AG20443 (cell line): ENCODE results near the gene EIPR1.

Source experiments
- DNase-seq: peaks from one replicate; pipeline ENCODE4 v3.0.0; 2012; ENCODE audit warnings: low spot score, mixed read lengths

Gene EIPR1

DNA sequence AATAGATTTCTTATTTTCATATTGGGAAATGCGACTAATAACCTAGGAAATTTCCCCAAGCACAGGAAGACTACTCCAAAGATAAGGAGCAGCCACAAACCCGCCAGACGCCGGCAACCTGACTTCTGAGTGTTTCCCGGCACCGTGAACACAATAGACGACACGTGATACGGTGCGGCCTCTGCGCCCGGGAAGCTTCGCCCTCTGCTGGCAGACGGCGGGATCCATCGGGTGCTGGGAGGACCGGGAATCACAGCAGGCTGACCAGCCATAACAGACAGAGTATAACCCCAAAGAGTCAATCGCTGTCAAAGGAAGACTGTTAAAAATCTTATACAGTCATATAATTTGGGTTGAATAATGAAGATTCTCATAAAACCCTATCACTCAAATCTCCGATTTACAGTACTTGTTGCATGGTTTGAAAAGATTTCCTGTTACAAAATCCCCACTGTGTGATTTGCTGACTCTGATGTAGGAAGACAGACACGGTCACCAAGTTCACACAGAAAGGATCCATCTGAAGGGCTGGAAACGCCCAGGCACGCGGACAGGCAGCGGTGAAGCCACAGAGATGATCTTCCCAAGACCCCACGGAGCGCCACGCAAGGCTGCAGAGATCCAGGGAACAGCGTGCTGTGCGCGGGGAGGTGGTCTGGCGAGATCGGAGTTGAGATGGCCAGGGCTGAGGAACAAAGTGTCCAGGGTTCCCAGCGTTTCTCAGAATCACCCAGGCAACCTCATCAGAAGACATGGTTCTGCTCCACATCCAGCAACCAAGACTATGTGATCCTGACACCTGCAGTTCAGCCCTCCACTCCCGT lies 73.8 kb downstream of the EIPR1 start:
- DNase-seq = peak; percentile 96

DNA sequence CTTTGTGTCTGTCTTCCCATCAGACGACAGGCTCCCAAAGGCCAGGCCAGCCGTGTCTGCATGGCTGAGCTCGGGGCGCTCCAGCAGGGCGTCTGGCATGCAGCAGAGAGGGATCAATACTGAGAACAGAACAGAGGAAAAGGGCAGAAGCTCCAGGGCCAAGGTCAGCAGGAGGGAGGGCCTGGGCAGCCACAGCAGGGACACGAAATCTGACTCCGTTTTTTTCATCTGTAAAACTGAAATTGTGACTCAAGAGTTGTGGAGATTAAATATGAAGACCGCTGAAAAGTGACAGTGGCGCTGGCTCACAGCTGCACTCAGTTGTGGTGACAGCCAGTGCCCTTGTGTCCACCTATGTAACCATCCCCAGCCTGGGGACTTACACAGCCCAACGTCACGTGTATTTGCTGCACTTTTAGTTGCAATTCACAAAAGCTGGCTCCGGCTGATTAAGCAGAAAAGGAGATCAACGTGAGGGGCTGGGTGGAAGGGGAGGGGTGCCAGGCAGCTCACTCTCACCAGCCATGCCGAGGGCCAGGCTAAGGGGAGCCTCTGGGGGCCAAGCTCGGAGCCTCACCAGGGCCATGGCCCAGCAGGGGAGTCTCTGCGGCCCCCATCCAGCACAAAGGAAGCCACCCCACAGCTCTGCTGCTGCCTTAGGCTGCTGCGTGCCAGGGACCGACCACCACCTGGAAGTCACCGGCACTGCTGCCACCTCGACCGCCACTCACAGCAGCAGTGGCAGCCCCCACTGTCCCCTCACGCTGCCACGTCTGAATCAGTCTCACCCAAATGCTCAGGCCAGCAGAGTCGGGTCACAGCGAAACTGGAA lies 74.7 kb downstream of the EIPR1 start:
- no peak for DNase-seq

GRCh38 chr2:3302421-3302750 lies 75.2 kb downstream of the EIPR1 start:
- DNase-seq = no peak

GRCh38 chr2:3301001-3301400 lies 76.6 kb downstream of the EIPR1 start:
- no peak for DNase-seq

DNA sequence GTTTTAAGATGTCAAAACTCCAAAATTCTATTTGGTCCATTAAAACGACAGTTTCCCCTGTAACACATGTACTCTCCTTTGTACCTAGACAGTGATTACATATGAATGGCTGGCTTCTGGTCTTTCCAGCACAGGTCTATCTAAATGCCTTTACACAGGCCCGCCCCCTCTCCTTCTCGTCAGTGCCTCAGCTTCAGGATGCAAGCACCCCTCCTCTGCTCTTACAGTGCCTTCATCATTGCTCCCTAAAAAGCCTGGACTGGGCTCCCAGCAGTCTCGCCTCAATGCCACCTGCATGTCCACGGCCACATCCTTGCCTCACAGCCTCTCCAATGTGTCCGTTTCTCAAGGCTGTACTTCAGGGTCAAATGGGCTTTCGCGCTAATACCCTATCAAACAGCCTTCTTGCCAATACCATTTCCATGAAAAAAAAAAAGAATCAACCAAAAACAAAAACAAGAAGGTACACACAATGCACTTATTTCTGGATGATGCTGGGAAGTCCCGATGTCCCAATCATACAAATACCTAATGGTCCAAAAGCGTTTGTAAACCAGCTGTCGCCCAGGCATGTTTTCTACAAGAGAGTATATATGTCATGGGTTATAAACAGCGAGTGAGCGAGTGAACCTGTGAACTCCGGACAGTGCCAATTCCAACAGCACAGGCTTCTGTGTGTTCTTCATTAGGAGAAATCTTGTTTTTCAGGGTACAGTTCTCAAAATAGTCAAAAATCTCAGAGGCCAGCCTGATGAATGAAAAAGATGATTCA lies 77.2 kb downstream of the EIPR1 start:
- no peak for DNase-seq

DNA sequence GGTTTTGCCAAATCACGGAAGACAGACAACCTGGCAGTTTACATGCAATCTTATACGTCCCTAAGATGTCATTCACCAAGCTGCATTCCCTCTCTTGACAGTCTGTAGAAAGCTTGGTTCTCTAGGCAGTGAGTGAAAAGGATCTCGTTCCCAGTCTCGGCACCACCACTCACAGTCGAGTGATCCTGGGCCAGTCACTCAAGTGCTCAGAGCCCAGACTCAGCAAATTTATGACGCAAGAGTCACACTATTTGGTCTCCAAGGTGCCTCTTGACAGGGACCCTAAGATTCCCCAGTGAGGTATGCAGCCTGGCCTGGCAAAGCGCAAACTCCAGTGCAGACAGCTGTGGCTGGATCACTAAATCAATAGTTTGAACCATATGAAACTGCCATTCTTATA lies 77.9 kb downstream of the EIPR1 start:
- no peak for DNase-seq

DNA sequence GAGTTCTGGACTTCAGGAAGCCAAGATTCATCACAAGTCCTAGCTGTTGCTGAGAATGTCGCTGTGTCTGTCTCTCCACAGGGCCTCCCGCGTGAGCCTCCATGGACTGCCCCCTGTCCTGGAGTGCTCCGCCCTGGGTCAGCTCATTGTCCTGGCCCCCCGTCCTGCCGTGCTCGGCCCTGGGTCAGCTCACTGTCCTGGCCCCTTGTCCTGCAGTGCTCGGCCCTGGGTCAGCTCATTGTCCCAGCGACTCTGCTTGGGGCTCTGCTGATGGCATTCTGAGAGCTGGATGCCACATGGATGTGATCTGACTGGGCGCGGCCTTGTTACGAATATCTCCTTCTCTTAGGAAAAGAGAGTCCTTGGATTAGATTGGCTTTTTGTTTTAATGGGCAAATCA lies 78.5 kb downstream of the EIPR1 start:
- DNase-seq = no peak

- no peak for DNase-seq
Observed at GRCh38 chr2:3298191-3298590, 79.4 kb downstream of the EIPR1 start.

DNA sequence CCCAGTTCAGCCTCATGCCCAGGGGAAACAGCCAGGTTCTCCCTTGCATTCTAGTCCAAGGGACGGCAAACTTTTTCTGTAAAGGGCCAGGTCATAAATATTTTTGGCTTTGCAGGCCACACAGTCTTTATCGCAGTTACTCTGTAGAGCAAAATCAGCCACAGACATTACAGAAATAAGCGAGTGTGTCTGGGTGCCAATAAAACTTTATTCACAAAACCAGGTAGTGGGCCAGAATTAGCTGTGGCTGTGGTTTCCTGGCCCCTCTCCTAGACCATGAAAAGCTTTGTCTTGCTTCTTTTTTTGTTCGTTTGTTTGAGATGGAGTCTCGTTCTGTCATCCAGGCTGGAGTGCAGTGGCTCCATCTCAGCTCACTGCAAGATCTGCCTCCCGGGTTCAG lies 80.1 kb downstream of the EIPR1 start:
- DNase-seq = no peak

DNA sequence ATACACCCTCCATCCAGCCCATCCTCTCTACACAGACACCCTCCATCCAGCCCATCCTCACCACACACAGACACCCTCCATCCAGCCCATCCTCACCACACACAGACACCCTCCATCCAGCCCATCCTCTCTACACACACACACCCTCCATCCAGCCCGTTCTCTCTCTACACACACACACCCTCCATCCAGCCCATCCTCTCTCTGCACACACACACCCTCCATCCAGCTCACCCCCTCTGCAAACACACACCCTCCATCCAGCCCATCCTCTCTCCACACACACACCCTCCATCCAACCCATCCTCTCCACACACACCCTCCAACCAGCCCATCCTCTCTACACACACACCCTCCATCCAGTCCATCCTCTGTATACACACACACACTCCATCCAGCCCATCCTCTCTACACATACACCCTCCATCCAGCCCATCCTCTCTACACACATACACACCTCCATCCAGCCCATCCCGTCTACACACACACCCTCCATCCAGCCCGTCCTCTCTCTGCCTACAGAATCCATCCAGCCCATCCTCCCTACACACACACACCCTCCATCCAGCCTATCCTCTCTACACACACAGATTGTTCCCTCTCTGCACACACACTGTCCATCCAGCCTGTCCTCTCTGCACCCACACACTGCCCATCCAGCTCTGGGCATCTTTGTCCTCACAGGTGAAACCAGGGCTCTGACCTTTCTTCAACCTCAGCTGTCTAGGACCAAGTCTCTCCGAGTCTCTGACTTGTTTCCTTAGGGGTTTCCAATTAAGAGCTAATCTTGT lies 81.2 kb downstream of the EIPR1 start:
- DNase-seq = no peak

DNA sequence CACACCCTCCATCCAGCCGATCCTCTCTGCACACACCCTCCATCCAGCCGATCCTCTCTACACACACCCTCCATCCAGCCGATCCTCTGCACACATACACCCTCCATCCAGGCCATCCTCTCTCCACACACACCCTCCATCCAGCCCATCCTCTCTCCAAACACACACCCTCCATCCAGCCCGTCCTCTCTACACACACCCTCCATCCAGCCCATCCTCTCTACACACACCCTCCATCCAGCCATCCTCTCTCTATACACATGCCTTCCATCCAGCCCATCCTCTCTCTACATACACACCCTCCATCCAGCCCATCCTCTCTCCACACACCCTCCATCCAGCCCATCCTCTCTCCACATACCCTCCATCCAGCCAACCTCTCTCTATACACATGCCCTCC lies 83.1 kb downstream of the EIPR1 start:
- no peak for DNase-seq

- no peak for DNase-seq
Observed at GRCh38 chr2:3294069-3294468, 83.5 kb downstream of the EIPR1 start.

DNA sequence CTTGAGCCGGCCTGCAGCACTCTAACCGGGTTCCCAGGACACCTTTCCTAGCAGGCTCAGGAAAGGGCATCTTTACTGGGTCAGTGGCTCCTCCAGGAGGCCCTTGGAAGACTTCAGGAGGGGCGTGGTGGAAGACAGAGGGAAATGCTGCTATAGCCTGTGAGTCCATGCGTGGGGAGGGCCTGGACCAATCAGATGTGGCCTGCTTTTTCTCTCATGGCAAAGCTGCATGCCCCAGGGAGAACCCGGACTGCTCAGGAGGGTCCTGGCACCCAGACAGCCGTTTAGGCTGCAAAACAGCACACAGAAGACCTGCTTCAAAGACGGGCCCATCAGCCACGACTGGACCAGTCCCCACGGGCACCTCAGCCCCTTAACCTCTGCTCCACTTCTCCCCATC lies 84.4 kb downstream of the EIPR1 start:
- DNase-seq = no peak

- no peak for DNase-seq
Observed at GRCh38 chr2:3292416-3292815, 85.2 kb downstream of the EIPR1 start.

- DNase-seq = no peak
Observed at GRCh38 chr2:3291750-3292149, 85.9 kb downstream of the EIPR1 start.

GRCh38 chr2:3291113-3291512 lies 86.5 kb downstream of the EIPR1 start:
- DNase-seq = no peak

- no peak for DNase-seq
Observed at GRCh38 chr2:3290655-3291054, 87.0 kb downstream of the EIPR1 start.

GRCh38 chr2:3289971-3290370 lies 87.6 kb downstream of the EIPR1 start:
- DNase-seq = no peak

DNA sequence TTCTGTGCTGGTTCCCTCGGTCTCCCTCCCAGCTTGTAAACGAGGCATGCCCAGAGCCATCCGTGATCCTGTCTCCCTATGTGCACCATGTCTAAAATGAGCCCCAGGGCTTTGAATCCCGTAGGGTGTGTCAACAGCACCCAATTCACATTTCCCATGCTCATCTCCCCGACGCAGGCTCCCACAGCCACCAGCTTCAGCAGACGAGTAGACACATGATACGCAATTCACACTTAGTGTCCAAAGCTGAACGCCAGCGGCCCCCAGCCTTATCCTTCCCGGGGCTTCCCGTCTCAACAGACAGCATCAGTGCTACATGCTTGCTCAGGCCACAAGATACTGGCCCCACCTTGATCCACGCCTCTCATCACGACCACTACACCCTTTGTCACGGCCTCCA lies 88.1 kb downstream of the EIPR1 start:
- DNase-seq = no peak

- DNase-seq = no peak
Observed at GRCh38 chr2:3289171-3289515, 88.5 kb downstream of the EIPR1 start.

DNA sequence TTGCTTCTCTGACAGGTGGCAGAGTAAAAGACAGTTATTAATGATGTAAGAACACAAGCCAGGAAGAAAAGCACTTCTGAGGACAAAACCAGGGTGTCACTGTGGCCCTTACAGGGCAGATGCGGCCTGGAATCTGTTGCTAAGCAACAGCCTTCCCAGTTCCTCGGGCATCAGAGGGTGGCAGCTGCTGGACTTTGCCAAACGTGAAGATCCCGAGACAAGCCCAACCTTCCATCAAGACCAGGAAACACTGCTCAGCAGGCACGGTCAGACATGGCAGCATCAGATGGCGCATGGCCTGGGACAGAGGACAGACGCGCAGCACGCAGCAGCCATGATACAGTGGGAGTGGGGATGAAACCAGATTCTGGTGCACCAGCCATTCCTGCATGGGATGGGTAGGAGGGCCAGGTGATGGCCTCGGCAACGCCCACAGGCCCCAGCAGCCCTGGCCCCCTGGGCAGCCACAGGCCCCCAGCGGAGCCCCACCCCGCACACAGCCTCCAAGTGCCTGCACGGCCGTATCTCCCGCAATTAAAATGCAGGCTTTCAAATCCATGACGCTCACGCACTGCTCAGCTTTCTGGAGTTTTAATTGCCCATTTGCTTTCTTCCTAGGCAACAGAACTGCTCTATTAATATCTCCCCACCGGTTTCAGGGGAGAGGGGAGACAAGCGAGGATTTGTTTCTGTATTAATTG lies 89.0 kb downstream of the EIPR1 start:
- DNase-seq = no peak
